Mesodermal cell (in vitro differentiated cells): ENCODE results near the gene DNAJC16.
A peak's percentile ranks its signal among the peaks of the same experiment; 100 is the strongest.

Source experiments
- H3K27ac ChIP-seq: 2 replicates; pipeline ENCODE4 v1.7.0; 2013; ENCODE audit warnings: mild to moderate bottlenecking, low read depth, low read length, moderate library complexity; ENCODE audit not compliant: severe bottlenecking
- H3K36me3 ChIP-seq: 2 replicates; pipeline ENCODE4 v1.7.1; 2013; ENCODE audit warnings: mild to moderate bottlenecking, low read length, moderate library complexity; ENCODE audit not compliant: control insufficient read depth, insufficient read depth
- H3K4me1 ChIP-seq: one replicate; pipeline ENCODE4 v1.7.1; 2013; ENCODE audit warnings: mild to moderate bottlenecking, low read length; ENCODE audit not compliant: insufficient read depth, control insufficient read depth, poor library complexity, severe bottlenecking
- H3K4me3 ChIP-seq: 2 replicates; pipeline ENCODE4 v1.7.0; 2013; ENCODE audit warnings: low read length, control low read depth, mild to moderate bottlenecking; ENCODE audit not compliant: insufficient read depth, poor library complexity, severe bottlenecking; ENCODE audit errors: extremely low read depth
- H3K9me3 ChIP-seq: 2 replicates; pipeline ENCODE4 v1.7.1; 2013; ENCODE audit warnings: mild to moderate bottlenecking, low read length, moderate library complexity; ENCODE audit not compliant: control insufficient read depth
- WGBS, 2 experiments: methylation state at CpG; one replicate each; pipeline ENCODE4 v1.1.5; 2013; ENCODE audit warnings: missing lambda C conversion rate in 2 of 2; ENCODE audit not compliant: insufficient coverage in 2 of 2; 5-methylcytosine and 5-hydroxymethylcytosine counted together

DNAJC16 gene

GRCh38 chr1:15570861-15571260 lies 44.2 kb downstream of the DNAJC16 start:
- peaks cover 47% of the 10 kb centered on the region for H3K36me3 ChIP-seq
- no peaks in the 10 kb centered on the region for H3K9me3 ChIP-seq
- no CpG with 5 or more reads among the region's 1 CpG for WGBS, 2 experiments
- H3K4me1 ChIP-seq, result no peaks in the 10 kb centered on the region
- no peak overlapping the region for H3K4me3 ChIP-seq
- H3K27ac ChIP-seq, result no peak overlapping the region

- Histone ChIP-seq H3K4me1 (no peaks in the 10 kb centered on the region), H3K4me3 (no peak overlapping the region), H3K27ac (no peak overlapping the region), H3K36me3 (peaks cover 43% of the 10 kb centered on the region), H3K9me3 (no peaks in the 10 kb centered on the region)
These were observed 44.6 kb downstream of the DNAJC16 start for GRCh38 chr1:15571266-15571665.

- H3K4me3 ChIP-seq, result no peak overlapping the region
- H3K36me3 ChIP-seq, result peaks cover 21% of the 10 kb centered on the region
- H3K27ac ChIP-seq, result no peak overlapping the region
- H3K9me3 ChIP-seq, result no peaks in the 10 kb centered on the region
- WGBS, 2 experiments, result 83 to 85% methylated on average over 6 to 8 of the region's 9 CpGs
- H3K4me1 ChIP-seq, result no peaks in the 10 kb centered on the region
These were observed 46.8 kb downstream of the DNAJC16 start for GRCh38 chr1:15573477-15573876.

GRCh38 chr1:15574741-15575140 lies 48.1 kb downstream of the DNAJC16 start:
- Histone ChIP-seq H3K27ac (no peak overlapping the region), H3K4me3 (no peak overlapping the region), H3K36me3 (peaks cover 15% of the 10 kb centered on the region), H3K9me3 (no peaks in the 10 kb centered on the region), H3K4me1 (no peaks in the 10 kb centered on the region)
- 96 to 100% methylated on average over 6 of the region's 6 CpGs for WGBS, 2 experiments

- Histone ChIP-seq H3K36me3 (peaks cover 7% of the 10 kb centered on the region), H3K4me1 (no peaks in the 10 kb centered on the region), H3K9me3 (no peaks in the 10 kb centered on the region), H3K27ac (no peak overlapping the region), H3K4me3 (no peak overlapping the region)
- WGBS, 2 experiments, result 89 to 92% methylated on average over 2 to 4 of the region's 7 CpGs
These were observed 49.0 kb downstream of the DNAJC16 start for GRCh38 chr1:15575549-15576150.

GRCh38 chr1:15577691-15578090 lies 51.0 kb downstream of the DNAJC16 start:
- no peak overlapping the region for H3K4me3 ChIP-seq
- H3K27ac ChIP-seq, result no peak overlapping the region
- no peaks in the 10 kb centered on the region for H3K4me1 ChIP-seq
- H3K9me3 ChIP-seq, result no peaks in the 10 kb centered on the region
- no peaks in the 10 kb centered on the region for H3K36me3 ChIP-seq
- WGBS, 2 experiments, result 94 to 96% methylated on average over 3 to 4 of the region's 4 CpGs

GRCh38 chr1:15578921-15579682 lies 52.5 kb downstream of the DNAJC16 start:
- 92% methylated on average over 14 to 15 of the region's 16 CpGs for WGBS, 2 experiments
- no peak overlapping the region for H3K4me3 ChIP-seq
- H3K9me3 ChIP-seq, result no peaks in the 10 kb centered on the region
- no peaks in the 10 kb centered on the region for H3K4me1 ChIP-seq
- no peaks in the 10 kb centered on the region for H3K36me3 ChIP-seq
- no peak overlapping the region for H3K27ac ChIP-seq

- Histone ChIP-seq H3K9me3 (no peaks in the 10 kb centered on the region), H3K27ac (no peak overlapping the region), H3K36me3 (no peaks in the 10 kb centered on the region), H3K4me3 (no peak overlapping the region), H3K4me1 (no peaks in the 10 kb centered on the region)
These were observed 53.0 kb downstream of the DNAJC16 start for GRCh38 chr1:15579683-15580047.

- no peak overlapping the region for H3K27ac ChIP-seq
- no peaks in the 10 kb centered on the region for H3K4me1 ChIP-seq
- H3K4me3 ChIP-seq, result no peak overlapping the region
- no peaks in the 10 kb centered on the region for H3K36me3 ChIP-seq
- WGBS, 2 experiments, result 93 to 94% methylated on average over 14 to 17 of the region's 18 CpGs
- H3K9me3 ChIP-seq, result no peaks in the 10 kb centered on the region
These were observed 56.5 kb downstream of the DNAJC16 start for GRCh38 chr1:15583016-15583706.

- H3K36me3 ChIP-seq, result peaks cover 4% of the 10 kb centered on the region
- H3K9me3 ChIP-seq, result no peaks in the 10 kb centered on the region
- H3K4me1 ChIP-seq, result no peaks in the 10 kb centered on the region
- H3K4me3 ChIP-seq, result peak within 1 kb of the TSS; percentile 46
- H3K27ac ChIP-seq, result no peak within 1 kb of the TSS
- WGBS, 2 experiments, result 4 to 8% methylated on average over 58 to 65 of the region's 68 CpGs
These were observed 58.1 kb downstream of the DNAJC16 start, which contains the start of gene AGMAT for GRCh38 chr1:15584489-15585363. TSS of gene AGMAT (minus strand) at chr1:15585051. CDS start at chr1:15584967, 84 bp downstream.
